ENCODE measurements around the gene FYN. TPM values are rescaled to one million over a fixed set of nuclear protein-coding genes. Genes with fewer than 3 reads are reported as not detected.

FYN gene
- total and polyA plus RNA-seq, 10 of the 15 experiments (the other 5 are each of a cell fraction or from before 2014, with no cell fraction given) = 51.4 to 247 (median 138) TPM

GRCh38 chr6:111674883-111675282, 198.4 kb downstream of the FYN start (continued):
- TF ChIP-seq ZNF687 (IDR thresholded peaks at IDR 0.05) (no peak), BHLHE40 (IDR thresholded peaks at IDR 0.05; ENCODE audit: borderline replicate concordance in 1 of 2, low read depth in 2 of 2, low read length in 1 of 2) (no peak), JUND (IDR thresholded peaks at IDR 0.05; ENCODE audit: low read depth, low read length) (no peak), RELA (IDR thresholded peaks at IDR 0.05; ENCODE audit: borderline replicate concordance, partially characterized antibody) (no peak), ZNF217 (IDR thresholded peaks at IDR 0.05) (no peak), RELB (IDR thresholded peaks at IDR 0.05; ENCODE audit: low read depth) (no peak), POLR2AphosphoS2 (IDR thresholded peaks at IDR 0.05; ENCODE audit: low read depth, low read length) (no peak), RAD51 (IDR thresholded peaks at IDR 0.05) (no peak), CBX3 (IDR thresholded peaks at IDR 0.05; ENCODE audit: borderline replicate concordance, low read depth) (no peak), ASH2L (IDR thresholded peaks at IDR 0.05; ENCODE audit: borderline replicate concordance, low read depth) (no peak), SUPT20H (IDR thresholded peaks at IDR 0.05; ENCODE audit: borderline replicate concordance, control insufficient read depth, low read depth, low read length) (no peak), SPI1 (IDR thresholded peaks at IDR 0.05; ENCODE audit: borderline replicate concordance, insufficient read depth, low read depth, low read length) (no peak)
- TF ChIP-seq, protein P1, sequence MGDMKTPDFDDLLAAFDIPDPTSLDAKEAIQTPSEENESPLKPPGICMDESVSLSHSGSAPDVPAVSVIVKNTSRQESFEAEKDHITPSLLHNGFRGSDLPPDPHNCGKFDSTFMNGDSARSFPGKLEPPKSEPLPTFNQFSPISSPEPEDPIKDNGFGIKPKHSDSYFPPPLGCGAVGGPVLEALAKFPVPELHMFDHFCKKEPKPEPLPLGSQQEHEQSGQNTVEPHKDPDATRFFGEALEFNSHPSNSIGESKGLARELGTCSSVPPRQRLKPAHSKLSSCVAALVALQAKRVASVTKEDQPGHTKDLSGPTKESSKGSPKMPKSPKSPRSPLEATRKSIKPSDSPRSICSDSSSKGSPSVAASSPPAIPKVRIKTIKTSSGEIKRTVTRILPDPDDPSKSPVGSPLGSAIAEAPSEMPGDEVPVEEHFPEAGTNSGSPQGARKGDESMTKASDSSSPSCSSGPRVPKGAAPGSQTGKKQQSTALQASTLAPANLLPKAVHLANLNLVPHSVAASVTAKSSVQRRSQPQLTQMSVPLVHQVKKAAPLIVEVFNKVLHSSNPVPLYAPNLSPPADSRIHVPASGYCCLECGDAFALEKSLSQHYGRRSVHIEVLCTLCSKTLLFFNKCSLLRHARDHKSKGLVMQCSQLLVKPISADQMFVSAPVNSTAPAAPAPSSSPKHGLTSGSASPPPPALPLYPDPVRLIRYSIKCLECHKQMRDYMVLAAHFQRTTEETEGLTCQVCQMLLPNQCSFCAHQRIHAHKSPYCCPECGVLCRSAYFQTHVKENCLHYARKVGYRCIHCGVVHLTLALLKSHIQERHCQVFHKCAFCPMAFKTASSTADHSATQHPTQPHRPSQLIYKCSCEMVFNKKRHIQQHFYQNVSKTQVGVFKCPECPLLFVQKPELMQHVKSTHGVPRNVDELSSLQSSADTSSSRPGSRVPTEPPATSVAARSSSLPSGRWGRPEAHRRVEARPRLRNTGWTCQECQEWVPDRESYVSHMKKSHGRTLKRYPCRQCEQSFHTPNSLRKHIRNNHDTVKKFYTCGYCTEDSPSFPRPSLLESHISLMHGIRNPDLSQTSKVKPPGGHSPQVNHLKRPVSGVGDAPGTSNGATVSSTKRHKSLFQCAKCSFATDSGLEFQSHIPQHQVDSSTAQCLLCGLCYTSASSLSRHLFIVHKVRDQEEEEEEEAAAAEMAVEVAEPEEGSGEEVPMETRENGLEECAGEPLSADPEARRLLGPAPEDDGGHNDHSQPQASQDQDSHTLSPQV (IDR thresholded peaks at IDR 0.05) = no peak
